Effector memory CD4-positive, alpha-beta T cell (primary cell): ENCODE results near the gene B4GALT5.

Source experiments
- DNase-seq, 3 donors: peaks; one replicate each; pipeline ENCODE4 v3.0.0-alpha.2; 2020
- H3K27ac ChIP-seq: 2 replicates; pipeline ENCODE4 v1.7.0; 2013; ENCODE audit warnings: mild to moderate bottlenecking, low read length, moderate library complexity; ENCODE audit not compliant: insufficient read depth, poor library complexity, severe bottlenecking
- H3K27me3 ChIP-seq: replicated peaks from 2 replicates; pipeline ENCODE4 v1.7.0; 2013; ENCODE audit warnings: mild to moderate bottlenecking, low read length; ENCODE audit not compliant: insufficient read depth, control insufficient read depth, poor library complexity, severe bottlenecking
- H3K36me3 ChIP-seq: 2 replicates; pipeline ENCODE4 v1.7.0; 2013; ENCODE audit warnings: mild to moderate bottlenecking, low read length, moderate library complexity; ENCODE audit not compliant: control insufficient read depth, insufficient read depth
- H3K4me1 ChIP-seq: 2 replicates; pipeline ENCODE4 v1.7.0; 2013; ENCODE audit warnings: low read length, mild to moderate bottlenecking; ENCODE audit not compliant: control insufficient read depth, insufficient read depth, poor library complexity, severe bottlenecking
- H3K4me3 ChIP-seq: 2 replicates; pipeline ENCODE4 v1.7.0; 2013; ENCODE audit warnings: low read length, low read depth, mild to moderate bottlenecking; ENCODE audit not compliant: insufficient read depth, poor library complexity, severe bottlenecking
- H3K9me3 ChIP-seq: 2 replicates; pipeline ENCODE4 v1.7.0; 2013; ENCODE audit warnings: mild to moderate bottlenecking, low read length, moderate library complexity; ENCODE audit not compliant: control insufficient read depth

Gene B4GALT5

DNA sequence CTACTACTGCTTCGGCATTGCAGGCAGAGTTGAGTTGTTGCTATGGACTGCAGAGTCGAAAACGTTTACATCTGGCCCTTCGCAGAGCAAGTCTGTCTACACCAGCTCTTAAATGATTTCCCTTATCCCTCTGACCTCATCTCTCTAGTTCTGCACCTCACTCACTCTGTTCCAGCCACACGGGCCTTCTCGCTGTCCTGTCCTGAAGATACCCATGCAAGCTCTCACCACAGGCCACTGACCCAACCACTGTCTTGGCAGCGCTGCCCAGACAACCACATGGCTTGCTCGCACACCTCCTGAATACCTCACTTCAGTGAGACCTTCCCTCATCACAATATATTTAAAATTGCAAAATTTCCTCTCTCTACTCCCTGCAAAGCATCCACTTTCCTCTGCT lies 31.4 kb downstream of the B4GALT5 start:
- Histone ChIP-seq H3K4me1 (peaks cover 15% of the 10 kb centered on the region), H3K9me3 (no peaks in the 10 kb centered on the region), H3K27ac (no peak overlapping the region), H3K36me3 (no peaks in the 10 kb centered on the region), H3K27me3 (no peaks in the 10 kb centered on the region), H3K4me3 (no peak overlapping the region)
- DNase-seq: no peak

GRCh38 chr20:49681850-49682216 lies 31.8 kb downstream of the B4GALT5 start:
- peaks cover 19% of the 10 kb centered on the region for H3K4me1 ChIP-seq
- DNase-seq: no peak
- H3K27ac ChIP-seq: no peak overlapping the region
- H3K9me3 ChIP-seq: no peaks in the 10 kb centered on the region
- no peaks in the 10 kb centered on the region for H3K27me3 ChIP-seq
- no peak overlapping the region for H3K4me3 ChIP-seq
- H3K36me3 ChIP-seq: no peaks in the 10 kb centered on the region

- H3K27ac ChIP-seq: no peak overlapping the region
- no peaks in the 10 kb centered on the region for H3K9me3 ChIP-seq
- no peaks in the 10 kb centered on the region for H3K27me3 ChIP-seq
- H3K36me3 ChIP-seq: no peaks in the 10 kb centered on the region
- H3K4me1 ChIP-seq: peaks cover 25% of the 10 kb centered on the region
- H3K4me3 ChIP-seq: no peak overlapping the region
- no peak for DNase-seq
Observed at GRCh38 chr20:49680484-49680883, 33.2 kb downstream of the B4GALT5 start.

DNA sequence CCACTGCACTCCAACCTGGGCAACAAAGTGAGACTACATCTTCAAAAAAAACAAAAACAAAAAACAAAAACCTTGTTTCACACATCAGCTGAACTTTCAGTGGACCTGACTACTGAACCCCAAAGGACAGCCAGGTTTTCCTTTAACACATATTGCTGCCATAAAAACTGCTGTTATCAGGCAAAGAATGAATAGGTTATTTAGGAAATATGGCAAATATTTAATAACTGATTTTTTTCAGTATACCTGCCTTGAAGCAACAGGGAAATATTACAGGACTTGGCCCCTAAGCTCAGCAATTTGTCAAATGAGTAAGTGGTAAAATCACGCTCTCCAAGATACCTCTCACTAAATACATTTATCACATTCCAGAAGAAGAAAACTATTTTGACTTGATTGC lies 34.0 kb downstream of the B4GALT5 start:
- Histone ChIP-seq H3K27me3 (no peaks in the 10 kb centered on the region), H3K27ac (no peak overlapping the region), H3K9me3 (no peaks in the 10 kb centered on the region), H3K4me1 (peaks cover 25% of the 10 kb centered on the region), H3K36me3 (no peaks in the 10 kb centered on the region), H3K4me3 (no peak overlapping the region)
- no peak for DNase-seq

GRCh38 chr20:49677777-49678758 lies 35.6 kb downstream of the B4GALT5 start:
- Histone ChIP-seq H3K9me3 (no peaks in the 10 kb centered on the region), H3K27me3 (no peaks in the 10 kb centered on the region), H3K36me3 (no peaks in the 10 kb centered on the region), H3K4me3 (no peak overlapping the region), H3K4me1 (peaks cover 28% of the 10 kb centered on the region), H3K27ac (peak overlapping the region; percentile 53)
- DNase-seq: no peak

DNA sequence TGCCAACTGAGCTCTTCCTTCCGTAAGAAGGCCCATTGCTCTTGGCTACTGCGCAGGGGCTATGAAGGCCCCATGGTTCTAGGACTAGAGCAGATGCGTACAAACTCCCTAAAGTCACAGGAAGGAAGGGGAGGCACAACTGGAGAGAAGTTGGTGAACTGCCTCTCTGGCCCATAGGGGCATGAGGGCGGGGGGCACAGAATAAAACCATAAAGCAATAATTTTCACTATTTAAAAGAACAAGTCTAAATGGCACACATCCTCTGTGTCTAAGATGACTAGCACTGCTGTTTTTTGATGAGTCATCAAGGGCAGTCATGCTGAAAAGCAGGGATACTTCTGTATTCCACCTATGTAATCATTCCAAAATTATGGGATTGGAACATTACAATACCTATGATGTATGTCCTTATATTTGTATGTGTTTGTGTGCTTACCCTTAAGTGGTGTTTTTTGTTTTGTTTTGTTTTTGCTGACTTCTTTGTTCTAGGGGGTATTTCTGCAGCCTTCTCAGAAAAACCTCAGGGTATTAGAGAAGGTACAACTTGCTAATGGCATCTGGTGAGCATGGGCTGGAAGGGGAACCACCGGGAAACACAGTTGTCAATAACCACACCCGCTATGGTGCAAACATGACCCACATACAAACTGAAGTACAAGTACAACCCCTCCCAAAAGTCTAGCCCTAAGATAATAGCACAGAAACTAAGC lies 36.9 kb downstream of the B4GALT5 start:
- DNase-seq: peak; percentile 33 to 51 (median 49)
- no peaks in the 10 kb centered on the region for H3K27me3 ChIP-seq
- peaks cover 28% of the 10 kb centered on the region for H3K4me1 ChIP-seq
- H3K9me3 ChIP-seq: no peaks in the 10 kb centered on the region
- H3K4me3 ChIP-seq: peak overlapping the region; percentile 7
- peak overlapping the region; percentile 53 for H3K27ac ChIP-seq
- H3K36me3 ChIP-seq: no peaks in the 10 kb centered on the region

DNA sequence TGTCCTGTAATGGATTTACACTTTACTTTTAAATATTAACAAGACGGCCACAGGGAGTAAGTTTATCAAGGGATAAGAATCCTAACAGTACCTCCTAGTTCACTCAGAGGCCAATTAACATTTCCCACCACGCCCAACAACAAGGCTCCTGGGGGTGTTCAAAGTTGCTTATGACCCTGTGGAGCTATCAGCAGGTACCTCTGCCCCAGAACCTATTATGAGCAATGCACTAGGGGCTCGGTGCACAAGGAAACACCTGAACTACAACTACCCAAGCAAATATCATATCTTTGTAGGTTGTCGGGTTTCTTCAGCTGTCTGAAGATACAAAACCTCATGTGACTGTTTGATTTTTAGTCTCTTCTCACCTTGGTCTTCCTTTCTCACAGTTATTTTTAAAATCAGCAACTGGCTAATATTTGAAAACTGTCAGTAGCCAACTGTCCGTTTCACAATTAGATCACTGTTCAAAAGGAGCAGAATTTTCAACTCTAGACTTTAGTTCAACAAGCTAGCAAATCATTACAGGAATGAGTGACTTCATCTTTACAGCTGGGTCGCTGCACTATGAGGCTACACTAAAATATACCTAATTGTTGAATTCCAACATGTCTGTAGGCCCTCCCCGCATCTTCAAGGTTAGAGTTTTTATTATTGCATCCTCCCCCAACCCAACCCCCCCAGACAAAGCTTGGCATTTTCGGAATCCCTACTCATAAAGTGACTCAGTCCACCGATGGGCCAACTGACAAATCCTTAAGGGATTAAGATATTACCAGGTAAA lies 38.1 kb downstream of the B4GALT5 start:
- Histone ChIP-seq H3K27me3 (no peaks in the 10 kb centered on the region), H3K27ac (peak overlapping the region; percentile 48), H3K36me3 (no peaks in the 10 kb centered on the region), H3K4me1 (peaks cover 28% of the 10 kb centered on the region), H3K9me3 (no peaks in the 10 kb centered on the region), H3K4me3 (no peak overlapping the region)
- DNase-seq: no peak

- Histone ChIP-seq H3K4me3 (no peak overlapping the region), H3K27me3 (no peaks in the 10 kb centered on the region), H3K27ac (no peak overlapping the region), H3K36me3 (no peaks in the 10 kb centered on the region), H3K9me3 (no peaks in the 10 kb centered on the region), H3K4me1 (peaks cover 28% of the 10 kb centered on the region)
- DNase-seq: no peak
Observed at GRCh38 chr20:49674383-49675352, 39.0 kb downstream of the B4GALT5 start.

- Histone ChIP-seq H3K27ac (no peak overlapping the region), H3K4me1 (peaks cover 13% of the 10 kb centered on the region), H3K36me3 (no peaks in the 10 kb centered on the region), H3K27me3 (no peaks in the 10 kb centered on the region), H3K9me3 (no peaks in the 10 kb centered on the region), H3K4me3 (no peak overlapping the region)
- DNase-seq: no peak
Observed at GRCh38 chr20:49672096-49672664, 41.5 kb downstream of the B4GALT5 start.
